WTC11 (cell line): ENCODE measurements around the gene NSG1.

ENCODE experiments used
- FOXP1 ChIP-seq: sonication (generic); formaldehyde crosslinking; IDR thresholded peaks from 2 replicates; pipeline ENCODE4 v1.8.0; 2022; ENCODE audit warnings: missing genetic modification reagents, mild to moderate bottlenecking, moderate library complexity, borderline replicate concordance
- TF ChIP-seq, protein P1 (sequence below): fragments of 200-600 bp; IDR thresholded peaks from 2 replicates; pipeline ENCODE4 v1.8.0; 2022; ENCODE audit warnings: antibody characterized with exemption

DNA sequence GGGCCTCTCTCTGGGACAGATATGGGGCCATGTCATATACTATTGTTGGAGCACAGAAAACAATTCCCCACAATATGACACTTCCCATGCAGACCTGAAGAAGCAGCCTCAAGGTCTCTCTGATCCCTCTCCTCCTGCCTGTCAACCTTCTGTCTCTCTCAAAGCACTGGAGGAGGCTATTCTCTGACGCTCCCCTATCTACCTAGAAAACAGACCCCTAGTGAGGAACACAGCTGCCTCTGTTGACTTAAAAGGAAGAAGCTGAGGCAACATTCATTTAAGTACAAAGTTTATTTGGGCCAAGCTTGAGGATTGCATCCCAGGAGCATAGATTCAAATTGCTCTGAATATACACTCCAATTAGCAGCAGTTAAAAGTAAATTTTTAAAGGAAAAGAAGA lies 39.3 kb upstream of the NSG1 start:
- TF ChIP-seq, protein P1, sequence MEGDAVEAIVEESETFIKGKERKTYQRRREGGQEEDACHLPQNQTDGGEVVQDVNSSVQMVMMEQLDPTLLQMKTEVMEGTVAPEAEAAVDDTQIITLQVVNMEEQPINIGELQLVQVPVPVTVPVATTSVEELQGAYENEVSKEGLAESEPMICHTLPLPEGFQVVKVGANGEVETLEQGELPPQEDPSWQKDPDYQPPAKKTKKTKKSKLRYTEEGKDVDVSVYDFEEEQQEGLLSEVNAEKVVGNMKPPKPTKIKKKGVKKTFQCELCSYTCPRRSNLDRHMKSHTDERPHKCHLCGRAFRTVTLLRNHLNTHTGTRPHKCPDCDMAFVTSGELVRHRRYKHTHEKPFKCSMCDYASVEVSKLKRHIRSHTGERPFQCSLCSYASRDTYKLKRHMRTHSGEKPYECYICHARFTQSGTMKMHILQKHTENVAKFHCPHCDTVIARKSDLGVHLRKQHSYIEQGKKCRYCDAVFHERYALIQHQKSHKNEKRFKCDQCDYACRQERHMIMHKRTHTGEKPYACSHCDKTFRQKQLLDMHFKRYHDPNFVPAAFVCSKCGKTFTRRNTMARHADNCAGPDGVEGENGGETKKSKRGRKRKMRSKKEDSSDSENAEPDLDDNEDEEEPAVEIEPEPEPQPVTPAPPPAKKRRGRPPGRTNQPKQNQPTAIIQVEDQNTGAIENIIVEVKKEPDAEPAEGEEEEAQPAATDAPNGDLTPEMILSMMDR = no peak
- no peak for TF ChIP-seq FOXP1
